ENCODE data around the gene SMCO2. TPM values are rescaled to one million over a fixed set of nuclear protein-coding genes. Genes with fewer than 3 reads are reported as not detected.

The SMCO2 gene
- total RNA-seq, 1 experiment from 2014 or later: not detected

GRCh38 chr12:27434673-27435565 lies 11.6 kb upstream of the SMCO2 start:
- Histone ChIP-seq H4K20me1 (ENCODE audit: insufficient read depth) (no peaks in the 10 kb centered on the region), H3K27ac (ENCODE audit: low read depth, low read length) (no peak overlapping the region), H3K9me3 (ENCODE audit: control insufficient read depth in 1 of 2, insufficient read depth in 1 of 2, low read depth in 1 of 2, low read length in 2 of 2) (no peaks in the 10 kb centered on the region), H3K9me2 (ENCODE audit: insufficient read depth) (no peaks in the 10 kb centered on the region), H3K79me2 (ENCODE audit: insufficient read depth, low read length) (no peaks in the 10 kb centered on the region), H3K4me3 (replicated peaks in 1 of 2; ENCODE audit: low read depth in 1 of 2, low read length in 2 of 2) (no peak overlapping the region), H3K9ac (ENCODE audit: low read length) (no peak overlapping the region), H2AFZ (ENCODE audit: low read depth, low read length, poor library complexity, severe bottlenecking) (no peak overlapping the region), H3K36me3 (ENCODE audit: control insufficient read depth in 1 of 2, insufficient read depth in 2 of 2, low read length in 2 of 2) (no peaks in the 10 kb centered on the region), H3K4me1 (ENCODE audit: control insufficient read depth in 1 of 2, insufficient read depth in 2 of 2, low read length in 2 of 2) (peaks cover 8 to 12% of the 10 kb centered on the region in 2 experiments; a peak in 3 of 4 replicates), H3K4me2 (ENCODE audit: low read length) (no peak overlapping the region), H3K27me3 (ENCODE audit: insufficient read depth, low read length) (no peaks in the 10 kb centered on the region)
- intact Hi-C loops (cut with micrococcal nuclease): loop anchor here (1.0 kb wide), 2 partner anchors 200 to 217 kb away; no protein-coding TSS in a partner anchor
- DNase-seq (ENCODE audit: low read depth, low spot score) (no peak), ATAC-seq (peak; percentile 88)
- BruUV-seq (replicated peaks): no TSS peak
- POLR2A ChIA-PET: no interaction called here
- RAD21 ChIA-PET (ENCODE audit: low non-redundant PET in 1 of 2, low total read pairs in 2 of 2, uncharacterized antibody in 2 of 2, unreplicated experiment in 2 of 2): no interaction called here
- TF ChIP-seq TCF7L2 (IDR thresholded peaks at IDR 0.05; ENCODE audit: borderline replicate concordance, extremely low read depth, insufficient read depth, insufficient read length) (no peak), CEBPB (IDR thresholded peaks at IDR 0.05; ENCODE audit: low read depth) (no peak), JUND (IDR thresholded peaks at IDR 0.05) (no peak), ATF3 (IDR thresholded peaks at IDR 0.05) (no peak), SP1 (IDR thresholded peaks at IDR 0.05; ENCODE audit: low read depth) (no peak), EGR1 (IDR thresholded peaks at IDR 0.05; ENCODE audit: low read depth) (no peak), CBX3 (IDR thresholded peaks at IDR 0.05; ENCODE audit: low read depth) (no peak), FOSL1 (IDR thresholded peaks at IDR 0.05; ENCODE audit: low read depth) (no peak), EZH2phosphoT487 (IDR thresholded peaks at IDR 0.05; ENCODE audit: borderline replicate concordance) (no peak), ZBTB33 (IDR thresholded peaks at IDR 0.05; ENCODE audit: extremely low read depth, insufficient replicate concordance, low read length) (no peak), MAX (IDR thresholded peaks at IDR 0.05) (no peak), SIN3A (IDR thresholded peaks at IDR 0.05; ENCODE audit: low read depth) (no peak), REST (IDR thresholded peaks at IDR 0.05; ENCODE audit: low read depth) (no peak), RAD21 (IDR thresholded peaks at IDR 0.05; ENCODE audit: low read depth) (peak; percentile 82), CTCF (IDR thresholded peaks at IDR 0.05 in 2 of 3, conservative IDR thresholded peaks at IDR 0.05 in 1 of 3; ENCODE audit: borderline replicate concordance in 1 of 3, insufficient read depth in 1 of 3, low read depth in 2 of 3, low read length in 2 of 3) (peak; percentile 79 to 91 (median 86)), POLR2AphosphoS5 (IDR thresholded peaks at IDR 0.05; ENCODE audit: low read depth, low read length) (no peak), POLR2A (IDR thresholded peaks at IDR 0.05; ENCODE audit: borderline replicate concordance, extremely low read depth, insufficient read depth, insufficient read length) (no peak), YY1 (IDR thresholded peaks at IDR 0.05; ENCODE audit: extremely low read depth, insufficient replicate concordance, low read depth, low read length) (peak; percentile 51), ZFX (IDR thresholded peaks at IDR 0.05) (no peak)
- CTCF ChIA-PET: interaction anchor here (0.7 to 2.0 kb wide), 12 partner anchors 10 to 268 kb away, joined by 3 to 12 read pairs (median 4); no protein-coding TSS in a partner anchor
